GM19328 (cell line): ENCODE measurements around the gene PTTG1IP.
"Not testable (repeated sequence)": the region's sequence is repeated elsewhere in the genome, so short reads cannot be mapped to it uniquely, and the experiment has no call there.

Source experiments
- ATAC-seq: cut with Tn5 transposase; IDR thresholded peaks from one replicate; pipeline ENCODE4 v1.9.1; 2021; ENCODE audit warnings: mild to moderate bottlenecking, moderate library complexity; ENCODE audit not compliant: unreplicated experiment

PTTG1IP gene

GRCh38 chr21:44886113-44887075 lies 12.9 kb upstream of the PTTG1IP start:
- no peak for ATAC-seq

GRCh38 chr21:44885615-44886014 lies 12.1 kb upstream of the PTTG1IP start:
- ATAC-seq, result no peak

DNA sequence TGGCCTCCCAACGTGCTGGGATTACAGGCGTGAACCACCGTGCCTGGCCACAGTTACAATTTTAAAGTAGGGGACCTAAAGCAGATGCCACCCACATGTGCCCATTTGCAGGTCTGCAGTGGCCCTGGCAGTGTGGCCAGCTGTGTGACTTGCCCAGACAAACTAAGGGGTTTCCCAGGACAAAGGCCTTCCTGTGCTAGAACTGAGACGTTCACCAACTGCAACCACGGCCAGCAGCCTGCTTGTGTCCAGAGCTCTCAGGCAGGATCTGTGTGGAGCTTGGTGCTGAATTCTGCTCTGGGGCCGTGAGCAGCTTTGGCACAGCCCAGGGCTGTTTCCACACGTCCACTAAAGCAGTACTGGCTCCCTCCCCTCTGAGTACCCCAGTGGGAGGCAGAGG lies 10.6 kb upstream of the PTTG1IP start:
- ATAC-seq, result no peak

DNA sequence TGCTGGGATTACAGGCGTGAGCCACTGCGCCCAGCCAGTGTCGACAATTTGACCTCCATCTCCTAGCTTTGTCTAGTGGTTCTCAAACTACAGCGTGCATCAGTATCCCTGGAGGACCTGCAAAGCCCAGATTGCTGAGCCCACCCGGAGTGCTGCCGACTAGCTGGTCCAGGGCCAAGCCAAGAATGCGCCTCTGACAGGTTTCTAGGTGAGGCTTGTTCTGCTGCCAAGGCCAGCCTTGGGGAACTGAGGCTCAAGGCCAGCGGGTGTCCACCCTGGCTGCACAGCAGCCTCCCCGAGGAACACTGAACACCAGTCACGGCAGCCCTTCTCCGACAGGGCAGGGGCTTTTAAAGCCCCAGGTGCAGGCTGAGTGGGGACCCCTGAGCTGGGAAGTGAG lies 9.8 kb upstream of the PTTG1IP start:
- no peak for ATAC-seq

GRCh38 chr21:44881198-44881872 lies 7.8 kb upstream of the PTTG1IP start:
- no peak for ATAC-seq

DNA sequence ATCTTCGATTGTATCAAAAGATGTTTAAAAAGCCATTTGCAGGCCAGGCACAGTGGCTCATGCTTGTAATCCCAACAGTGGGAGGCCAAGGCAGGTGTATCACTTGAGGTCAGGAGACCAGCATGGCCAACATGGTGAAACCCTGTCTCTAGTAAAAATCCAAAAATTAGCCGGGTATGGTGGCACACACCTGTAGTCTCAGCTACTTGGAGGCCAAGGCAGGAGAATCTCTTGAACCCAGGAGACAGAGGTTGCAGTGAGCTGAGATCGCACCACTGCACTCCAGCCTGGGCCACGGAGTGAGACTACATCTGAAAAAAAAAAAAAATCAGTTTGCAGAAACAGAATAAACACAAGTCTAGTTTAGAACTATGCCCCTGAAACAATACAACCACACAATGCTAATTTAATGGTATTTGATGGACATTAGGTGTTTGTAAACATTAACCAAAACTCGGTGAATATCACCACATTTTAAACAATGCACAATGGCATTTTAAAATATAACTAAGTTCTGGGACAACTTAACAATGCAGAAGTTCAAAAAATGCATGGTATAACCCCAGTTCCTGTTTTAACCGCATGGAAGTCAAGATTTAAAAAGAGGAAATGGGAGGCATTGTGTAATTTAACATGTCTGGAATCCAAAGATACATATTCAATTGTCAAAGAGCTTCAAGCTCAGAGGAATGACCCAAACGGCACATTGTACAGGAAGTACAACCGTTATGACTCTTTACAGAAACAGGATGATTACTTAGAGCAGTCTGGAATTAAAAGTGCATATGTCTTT lies 7.1 kb upstream of the PTTG1IP start:
- ATAC-seq, result no peak

GRCh38 chr21:44879238-44879637 lies 5.7 kb upstream of the PTTG1IP start:
- ATAC-seq, result not testable (repeated sequence)

DNA sequence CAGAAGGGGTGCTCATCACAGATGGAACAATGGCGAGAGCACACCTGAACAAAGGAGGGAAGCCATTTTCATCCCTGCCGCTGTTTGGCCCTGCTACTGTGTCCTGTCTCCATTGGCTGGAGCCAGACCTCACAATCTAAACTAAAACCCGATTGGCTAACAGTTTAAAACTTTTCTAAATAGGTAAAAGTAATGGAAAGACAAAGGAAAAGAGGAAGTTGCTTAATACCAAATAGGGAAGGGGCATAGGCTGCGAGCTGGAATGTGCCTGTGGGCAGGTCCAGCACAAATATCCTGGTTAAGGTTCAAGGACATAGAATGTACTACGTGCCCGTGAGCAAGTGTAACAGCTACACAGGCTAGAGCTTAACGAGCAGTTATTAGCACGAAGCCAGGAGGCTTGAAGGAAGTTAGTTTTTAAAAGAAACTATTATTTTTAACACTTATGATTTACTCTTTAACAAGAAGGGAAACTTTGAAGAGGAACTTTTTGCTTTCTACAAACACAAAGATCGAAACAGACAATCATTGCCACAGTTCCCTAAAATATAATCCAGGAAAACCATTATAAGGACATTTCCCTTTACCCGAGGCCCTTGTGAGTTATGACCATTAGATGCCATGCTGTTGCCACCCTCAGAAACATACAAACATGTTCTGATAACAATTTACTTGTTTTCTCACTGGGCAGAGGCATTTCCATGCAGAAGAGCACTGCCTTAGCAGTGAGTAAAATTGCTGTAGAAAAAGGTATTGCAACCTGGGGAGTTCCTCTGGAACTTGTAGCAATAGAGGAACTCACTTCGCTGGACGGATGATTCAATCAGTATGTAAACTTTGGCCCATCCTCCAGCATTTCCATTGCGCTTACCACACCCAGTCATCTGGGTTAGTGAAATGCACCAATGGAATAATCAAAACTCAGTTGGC lies 4.8 kb upstream of the PTTG1IP start:
- no peak for ATAC-seq

- no peak for ATAC-seq
Observed at GRCh38 chr21:44876849-44877575, 3.5 kb upstream of the PTTG1IP start.

- no peak for ATAC-seq
Observed at GRCh38 chr21:44875316-44875700, 1.8 kb upstream of the PTTG1IP start.

GRCh38 chr21:44874497-44875315 lies 1.2 kb upstream of the PTTG1IP start:
- no peak for ATAC-seq

DNA sequence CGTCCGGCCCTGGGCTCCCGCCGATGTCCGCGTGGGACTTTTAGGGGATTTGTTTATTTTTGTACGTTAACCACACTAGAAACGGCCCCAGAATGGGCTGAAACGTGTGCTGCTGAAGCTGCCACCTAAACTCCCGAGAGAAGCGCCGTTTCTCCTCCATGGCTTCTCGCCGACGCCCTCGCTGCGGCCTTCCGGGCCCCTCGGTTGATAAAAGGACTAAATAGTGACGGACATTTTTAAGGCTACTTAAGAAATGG lies 678 bp upstream of the PTTG1IP start:
- no peak for ATAC-seq

DNA sequence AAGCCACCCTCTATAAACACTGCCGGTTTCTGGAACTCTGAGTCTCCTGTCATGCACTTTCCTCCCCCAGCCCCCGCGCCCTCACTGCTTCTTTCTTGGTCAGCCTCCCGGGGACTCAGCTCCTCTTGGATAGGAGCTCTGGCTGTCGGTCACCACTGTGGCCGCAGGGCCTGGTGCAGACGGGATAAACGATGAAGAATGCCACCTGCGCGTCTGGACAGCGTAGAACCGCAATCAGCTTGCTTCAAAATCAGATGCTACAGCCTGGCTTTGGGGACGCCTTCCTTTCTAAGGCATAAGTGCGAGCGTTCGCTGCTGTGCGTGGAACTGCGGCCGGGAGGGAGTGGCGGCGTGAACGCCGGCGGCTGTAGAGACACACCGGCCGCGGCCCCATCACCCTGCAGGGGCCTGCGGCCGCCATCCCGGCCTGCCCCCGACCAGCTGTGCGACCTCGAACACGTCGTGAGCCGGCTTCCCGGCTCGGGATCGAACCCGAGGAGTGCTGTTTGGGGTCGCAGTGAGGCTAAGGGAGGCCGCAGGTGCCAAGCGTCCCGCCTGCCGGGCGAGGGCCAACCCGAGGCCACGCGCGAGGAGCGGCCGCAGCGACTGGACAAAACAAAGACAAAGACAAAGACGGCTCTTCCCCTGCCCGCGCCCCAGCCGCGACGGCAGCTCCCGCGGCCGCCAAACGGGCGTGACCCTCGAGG lies 688 bp downstream of the PTTG1IP start:
- ATAC-seq, result no peak

GRCh38 chr21:44872323-44872648 lies 1.2 kb downstream of the PTTG1IP start:
- ATAC-seq, result no peak

- ATAC-seq, result no peak
Observed at GRCh38 chr21:44871576-44872269, 1.8 kb downstream of the PTTG1IP start.

DNA sequence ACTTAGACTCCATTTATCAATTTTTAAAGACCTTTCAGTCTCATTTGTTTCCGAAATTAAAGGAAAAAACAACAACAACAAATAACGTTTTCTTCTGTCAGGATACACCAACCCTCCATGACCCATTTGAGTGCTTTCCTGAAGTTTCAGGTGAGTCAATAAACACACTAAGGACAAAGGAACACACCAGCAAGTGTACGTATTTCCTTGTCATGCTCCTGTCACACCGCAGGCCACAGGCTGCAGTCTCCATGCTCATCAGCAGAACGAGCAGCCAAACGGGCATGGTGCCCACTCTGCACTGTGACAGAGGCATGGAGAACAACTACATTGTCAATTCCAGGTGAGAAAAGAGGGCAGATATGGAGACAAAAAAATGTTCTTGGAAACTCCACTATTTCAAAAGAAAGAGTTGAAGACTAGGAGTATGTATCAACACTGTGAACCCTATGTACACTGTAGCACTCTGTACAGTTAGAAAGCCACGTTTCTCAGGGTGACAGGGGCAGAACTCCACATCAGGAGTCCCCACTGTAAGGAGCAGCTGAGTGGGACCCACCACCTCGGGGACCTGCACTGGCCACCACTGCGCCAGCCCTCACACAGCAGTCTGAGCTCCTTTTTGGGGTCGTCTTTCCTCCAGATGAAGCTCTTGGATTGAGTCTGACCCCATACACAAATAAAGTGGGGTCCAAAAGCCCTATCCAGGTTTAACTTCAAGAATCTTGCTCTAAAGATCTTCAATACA lies 2.6 kb downstream of the PTTG1IP start:
- ATAC-seq, result no peak
